Mesendoderm (in vitro differentiated cells): ENCODE data around the gene NOD2.

Experiments used
- DNase-seq: peaks from one replicate; pipeline ENCODE4 v3.0.0; 2013
- H2AK5ac ChIP-seq: 2 replicates; pipeline ENCODE4 v1.6.1; 2013; ENCODE audit warnings: low read length, inconsistent platforms
- H2BK120ac ChIP-seq: 2 replicates; pipeline ENCODE4 v1.6.1; 2013; ENCODE audit warnings: low read depth, mild to moderate bottlenecking, low read length, moderate library complexity, mixed read lengths
- H2BK15ac ChIP-seq: replicated peaks from 2 replicates; pipeline ENCODE4 v1.6.1; 2013; ENCODE audit warnings: low read depth, mild to moderate bottlenecking, moderate library complexity
- H2BK5ac ChIP-seq: 2 replicates; pipeline ENCODE4 v1.6.1; 2013; ENCODE audit warnings: low read length, inconsistent platforms
- H3K18ac ChIP-seq: 2 replicates; pipeline ENCODE4 v1.6.1; 2013; ENCODE audit warnings: mild to moderate bottlenecking, low read length, mixed read lengths
- H3K23ac ChIP-seq: one replicate; pipeline ENCODE4 v1.6.1; 2013; ENCODE audit warnings: low read length
- H3K27ac ChIP-seq: 2 replicates; pipeline ENCODE4 v1.5.1; 2013; ENCODE audit warnings: low read depth, mild to moderate bottlenecking, inconsistent platforms, low read length, moderate library complexity
- H3K27me3 ChIP-seq: 2 replicates; pipeline ENCODE4 v1.6.1; 2013; ENCODE audit warnings: low read length, control low read depth, mild to moderate bottlenecking, inconsistent platforms; ENCODE audit not compliant: insufficient read depth, poor library complexity
- H3K36me3 ChIP-seq: 2 replicates; pipeline ENCODE4 v1.6.1; 2013; ENCODE audit warnings: low read length, inconsistent platforms; ENCODE audit not compliant: control insufficient read depth, insufficient read depth
- H3K4ac ChIP-seq: one replicate; pipeline ENCODE4 v1.6.1; 2013; ENCODE audit warnings: low read depth, mild to moderate bottlenecking, low read length, moderate library complexity
- H3K4me1 ChIP-seq: 2 replicates; pipeline ENCODE4 v1.6.1; 2013; ENCODE audit warnings: low read depth, low read length, inconsistent platforms; ENCODE audit not compliant: control insufficient read depth
- H3K4me2 ChIP-seq: 2 replicates; pipeline ENCODE4 v1.6.1; 2013; ENCODE audit warnings: low read length
- H3K4me3 ChIP-seq: 2 replicates; pipeline ENCODE4 v1.5.1; 2013; ENCODE audit warnings: mild to moderate bottlenecking, low read length
- H3K56ac ChIP-seq: one replicate; pipeline ENCODE4 v1.6.1; 2013; ENCODE audit warnings: low read length
- H3K79me1 ChIP-seq: 2 replicates; pipeline ENCODE4 v1.6.1; 2013; ENCODE audit warnings: low read length, inconsistent platforms
- H3K79me2 ChIP-seq: 2 replicates; pipeline ENCODE4 v1.6.1; 2013; ENCODE audit warnings: mild to moderate bottlenecking, low read length; ENCODE audit not compliant: control insufficient read depth, insufficient read depth
- H3K9ac ChIP-seq: 2 replicates; pipeline ENCODE4 v1.6.1; 2013; ENCODE audit warnings: low read length, inconsistent platforms
- H4K5ac ChIP-seq: one replicate; pipeline ENCODE4 v1.6.1; 2013; ENCODE audit warnings: low read length
- H4K8ac ChIP-seq: one replicate; pipeline ENCODE4 v1.6.1; 2013; ENCODE audit warnings: low read depth, mild to moderate bottlenecking, control low read depth, low read length, moderate library complexity
- whole genome bisulfite sequencing: extraction: QIAGEN DNeasy Blood & Tissue Kit; methylation state at CpG from one replicate; pipeline ENCODE4 v1.1.7; 2013; ENCODE audit warnings: low lambda C conversion rate, missing lambda C conversion rate; ENCODE audit not compliant: insufficient coverage; ENCODE audit errors: extremely low coverage; 5-methylcytosine and 5-hydroxymethylcytosine counted together

The NOD2 gene

GRCh38 chr16:50722405-50722737 is 29.0 kb downstream of the NOD2 start:
- no peak overlapping the region for H3K9ac ChIP-seq
- no peaks in the 10 kb centered on the region for H3K79me1 ChIP-seq
- no peak overlapping the region for H4K8ac ChIP-seq
- no peaks in the 10 kb centered on the region for H3K79me2 ChIP-seq
- H3K4me2 ChIP-seq = no peak overlapping the region
- no peak overlapping the region for H3K4me3 ChIP-seq
- no peak overlapping the region for H3K27ac ChIP-seq
- no peak overlapping the region for H3K4ac ChIP-seq
- no peaks in the 10 kb centered on the region for H3K4me1 ChIP-seq
- no peak overlapping the region for H2BK5ac ChIP-seq
- no peak overlapping the region for H2AK5ac ChIP-seq
- H3K23ac ChIP-seq = no peak overlapping the region
- no peak overlapping the region for H4K5ac ChIP-seq
- H3K27me3 ChIP-seq = no peaks in the 10 kb centered on the region
- H2BK120ac ChIP-seq = no peak overlapping the region
- H3K56ac ChIP-seq = no peak overlapping the region
- DNase-seq = no peak
- no peak overlapping the region for H3K18ac ChIP-seq
- H2BK15ac ChIP-seq = no peak overlapping the region
- no peaks in the 10 kb centered on the region for H3K36me3 ChIP-seq
- WGBS = no CpG with 5 or more reads among the region's 1 CpG

- H3K9ac ChIP-seq = no peak overlapping the region
- WGBS = no CpG with 5 or more reads among the region's 2 CpGs
- H3K79me2 ChIP-seq = no peaks in the 10 kb centered on the region
- H2BK15ac ChIP-seq = no peak overlapping the region
- no peak overlapping the region for H4K5ac ChIP-seq
- no peak overlapping the region for H3K4ac ChIP-seq
- no peak for DNase-seq
- no peaks in the 10 kb centered on the region for H3K36me3 ChIP-seq
- H2BK120ac ChIP-seq = no peak overlapping the region
- H4K8ac ChIP-seq = no peak overlapping the region
- no peak overlapping the region for H3K4me2 ChIP-seq
- H3K27me3 ChIP-seq = no peaks in the 10 kb centered on the region
- H3K18ac ChIP-seq = no peak overlapping the region
- H3K4me1 ChIP-seq = no peaks in the 10 kb centered on the region
- H2BK5ac ChIP-seq = no peak overlapping the region
- H3K23ac ChIP-seq = no peak overlapping the region
- no peak overlapping the region for H3K4me3 ChIP-seq
- no peak overlapping the region for H3K27ac ChIP-seq
- no peaks in the 10 kb centered on the region for H3K79me1 ChIP-seq
- H2AK5ac ChIP-seq = no peak overlapping the region
- no peak overlapping the region for H3K56ac ChIP-seq
Observed at GRCh38 chr16:50722960-50723359, 29.6 kb downstream of the NOD2 start.

- no peak overlapping the region for H3K9ac ChIP-seq
- no peak overlapping the region for H3K56ac ChIP-seq
- H3K4me3 ChIP-seq = no peak overlapping the region
- H3K4me2 ChIP-seq = no peak overlapping the region
- H2BK5ac ChIP-seq = no peak overlapping the region
- H3K27me3 ChIP-seq = no peaks in the 10 kb centered on the region
- no peak overlapping the region for H4K8ac ChIP-seq
- H3K36me3 ChIP-seq = no peaks in the 10 kb centered on the region
- no peak overlapping the region for H2BK120ac ChIP-seq
- no peak overlapping the region for H3K27ac ChIP-seq
- H3K4ac ChIP-seq = no peak overlapping the region
- no peak overlapping the region for H4K5ac ChIP-seq
- H3K79me1 ChIP-seq = no peaks in the 10 kb centered on the region
- no peak overlapping the region for H3K23ac ChIP-seq
- H3K79me2 ChIP-seq = no peaks in the 10 kb centered on the region
- H2BK15ac ChIP-seq = no peak overlapping the region
- no peak overlapping the region for H3K18ac ChIP-seq
- no peak for DNase-seq
- no peaks in the 10 kb centered on the region for H3K4me1 ChIP-seq
- no peak overlapping the region for H2AK5ac ChIP-seq
Observed at GRCh38 chr16:50724306-50724705, 30.9 kb downstream of the NOD2 start.

- no peaks in the 10 kb centered on the region for H3K27me3 ChIP-seq
- H3K23ac ChIP-seq = no peak overlapping the region
- H3K4me3 ChIP-seq = no peak overlapping the region
- H3K56ac ChIP-seq = no peak overlapping the region
- no peak overlapping the region for H2BK15ac ChIP-seq
- no peak overlapping the region for H3K27ac ChIP-seq
- H3K4ac ChIP-seq = no peak overlapping the region
- H2AK5ac ChIP-seq = no peak overlapping the region
- no peak overlapping the region for H2BK120ac ChIP-seq
- no peak overlapping the region for H3K18ac ChIP-seq
- no peaks in the 10 kb centered on the region for H3K4me1 ChIP-seq
- no peaks in the 10 kb centered on the region for H3K36me3 ChIP-seq
- H3K79me1 ChIP-seq = no peaks in the 10 kb centered on the region
- H3K79me2 ChIP-seq = no peaks in the 10 kb centered on the region
- no peak overlapping the region for H4K5ac ChIP-seq
- WGBS = no CpG with 5 or more reads among the region's 6 CpGs
- no peak for DNase-seq
- no peak overlapping the region for H4K8ac ChIP-seq
- H3K4me2 ChIP-seq = no peak overlapping the region
- no peak overlapping the region for H2BK5ac ChIP-seq
- no peak overlapping the region for H3K9ac ChIP-seq
Observed at GRCh38 chr16:50731130-50731988, 38.0 kb downstream of the NOD2 start.

- Histone ChIP-seq H3K79me2 (no peaks in the 10 kb centered on the region), H3K56ac (no peak overlapping the region), H3K36me3 (no peaks in the 10 kb centered on the region), H3K27me3 (no peaks in the 10 kb centered on the region), H3K23ac (no peak overlapping the region), H3K27ac (no peak overlapping the region), H2BK120ac (no peak overlapping the region), H3K18ac (no peak overlapping the region), H3K4ac (no peak overlapping the region), H4K5ac (no peak overlapping the region), H3K4me2 (no peak overlapping the region), H2BK5ac (no peak overlapping the region), H2BK15ac (no peak overlapping the region), H3K4me1 (no peaks in the 10 kb centered on the region), H4K8ac (no peak overlapping the region), H2AK5ac (no peak overlapping the region), H3K9ac (no peak overlapping the region), H3K79me1 (no peaks in the 10 kb centered on the region), H3K4me3 (no peak overlapping the region)
- no CpG with 5 or more reads among the region's 10 CpGs for WGBS
- no peak for DNase-seq
Observed at GRCh38 chr16:50731989-50732832, 38.8 kb downstream of the NOD2 start.
